Measurements from ENCODE around the gene NUFIP2. TPM values are rescaled to one million over a fixed set of nuclear protein-coding genes. Genes with fewer than 3 reads are reported as not detected.
A peak's percentile ranks its signal among the peaks of the same experiment; 100 is the strongest.

The NUFIP2 gene, protein sequence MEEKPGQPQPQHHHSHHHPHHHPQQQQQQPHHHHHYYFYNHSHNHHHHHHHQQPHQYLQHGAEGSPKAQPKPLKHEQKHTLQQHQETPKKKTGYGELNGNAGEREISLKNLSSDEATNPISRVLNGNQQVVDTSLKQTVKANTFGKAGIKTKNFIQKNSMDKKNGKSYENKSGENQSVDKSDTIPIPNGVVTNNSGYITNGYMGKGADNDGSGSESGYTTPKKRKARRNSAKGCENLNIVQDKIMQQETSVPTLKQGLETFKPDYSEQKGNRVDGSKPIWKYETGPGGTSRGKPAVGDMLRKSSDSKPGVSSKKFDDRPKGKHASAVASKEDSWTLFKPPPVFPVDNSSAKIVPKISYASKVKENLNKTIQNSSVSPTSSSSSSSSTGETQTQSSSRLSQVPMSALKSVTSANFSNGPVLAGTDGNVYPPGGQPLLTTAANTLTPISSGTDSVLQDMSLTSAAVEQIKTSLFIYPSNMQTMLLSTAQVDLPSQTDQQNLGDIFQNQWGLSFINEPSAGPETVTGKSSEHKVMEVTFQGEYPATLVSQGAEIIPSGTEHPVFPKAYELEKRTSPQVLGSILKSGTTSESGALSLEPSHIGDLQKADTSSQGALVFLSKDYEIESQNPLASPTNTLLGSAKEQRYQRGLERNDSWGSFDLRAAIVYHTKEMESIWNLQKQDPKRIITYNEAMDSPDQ
- 111 and 118 TPM in 2 replicates for total RNA-seq (2013; cell fraction: nucleolus; rRNA removed)
- total RNA-seq (2014; rRNA removed) (26.2 and 30.8 TPM in 2 replicates), total RNA-seq (2014; rRNA removed; fragmentation: Illumina TruSeq; extraction: Trizol) (32.1 and 32.3 TPM in 2 replicates), total RNA-seq (2021) (31.1 and 32.7 TPM in 2 replicates), polyA plus RNA-seq (2011; rRNA removed) (15.6 and 18.3 TPM in 2 replicates), polyA plus RNA-seq (2014; fragmentation: Illumina TruSeq; extraction: Trizol) (25.4 and 31.1 TPM in 2 replicates), polyA plus RNA-seq (2014; fragmentation: Nextera tagmentation; extraction: Ambion mirVana) (1 to 10 TPM; 4.3 to 5.2 TPM), polyA plus RNA-seq (2014; rRNA removed) (13.3 TPM in 2 replicates), polyA plus RNA-seq (2016; fragmentation: Nextera tagmentation; extraction: Ambion mirVana) (1 to 10 TPM; 3.7 to 5.1 TPM), polyA minus RNA-seq (2011; rRNA and poly(A)+ RNA removed) (12.8 and 17.3 TPM in 2 replicates), Bru-seq, nascent RNA (percentile 96 among the genes with signal in this experiment), BruChase-seq, experiment 1, labeled RNA remaining after a 6-hour chase (percentile 98 among the genes with signal in this experiment), BruChase-seq, experiment 2, labeled RNA remaining after a 2-hour chase (percentile 99 among the genes with signal in this experiment)
- 9.1 TPM for polyA plus RNA-seq (2011; ENCODE audit: low read depth)
- 8.7 and 13.4 TPM in 2 replicates for polyA plus RNA-seq (2011; cell fraction: cytosol; rRNA removed)
- 27.5 and 46.1 TPM in 2 replicates for polyA plus RNA-seq (2011; cell fraction: nucleus; rRNA removed)
- polyA plus RNA-seq (2012) = 14.4 and 15.8 TPM in 2 replicates
- 13.4 and 22.1 TPM in 2 replicates for polyA minus RNA-seq (2011; cell fraction: cytosol; rRNA and poly(A)+ RNA removed)
- polyA minus RNA-seq (2011; cell fraction: nucleus; rRNA and poly(A)+ RNA removed) = 29.7 and 51.9 TPM in 2 replicates
- long read RNA-seq, experiment 1, full-length matches to known transcripts = 2 of 4 reads
- long read RNA-seq, experiment 1, partial matches to known transcripts = 1 of 4 reads
- long read RNA-seq, experiment 1, other reads (novel, unspliced or antisense) = 1 of 4 reads
- long read RNA-seq, experiment 2, full-length matches to known transcripts = 1 of 36 reads
- long read RNA-seq, experiment 2, partial matches to known transcripts = 23 of 36 reads
- long read RNA-seq, experiment 2, other reads (novel, unspliced or antisense) = 12 of 36 reads

DNA sequence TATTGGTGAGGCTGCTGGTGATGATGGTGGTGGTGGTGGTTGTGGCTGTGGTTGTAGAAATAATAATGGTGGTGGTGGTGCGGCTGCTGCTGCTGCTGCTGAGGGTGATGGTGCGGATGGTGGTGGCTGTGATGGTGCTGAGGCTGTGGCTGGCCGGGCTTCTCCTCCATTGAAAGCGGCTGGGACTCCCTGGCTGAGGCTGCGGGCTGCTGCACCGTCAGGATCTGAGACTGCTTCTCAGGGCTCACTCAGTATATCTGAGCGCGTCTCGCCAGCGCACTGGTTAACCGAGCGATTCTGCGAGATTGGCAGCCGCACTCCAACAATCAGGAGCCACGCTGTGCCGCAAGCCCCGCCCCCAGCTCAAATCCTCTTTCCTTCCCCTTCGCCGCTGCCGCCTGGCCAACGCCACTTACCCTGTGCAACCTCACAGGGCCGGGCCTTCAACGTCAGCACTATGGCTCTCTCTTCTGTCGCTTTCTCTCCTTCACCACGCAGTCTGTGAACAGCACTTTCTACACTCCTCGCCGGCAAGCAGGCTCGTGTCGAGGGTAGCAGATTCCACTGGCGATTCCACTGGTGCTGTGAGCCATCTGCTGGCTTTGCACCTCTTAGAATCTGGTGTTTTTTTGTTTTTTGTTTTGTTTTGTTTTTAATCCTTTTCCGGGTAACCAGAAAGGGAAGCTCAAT lies at the start of gene NUFIP2:
Gene NUFIP2, minus strand, starts transcription at position 259 of the 690 bp plus-strand sequence. Its CDS starts 89 bp downstream, at position 170.
- Histone ChIP-seq H3K27ac (ENCODE audit: control insufficient read depth, insufficient read depth) (peak within 1 kb of the TSS; percentile 97), H3K36me3 (ENCODE audit: control insufficient read depth in 2 of 2, insufficient read depth in 2 of 2, low read length in 1 of 2) (peaks cover 0 to 3% of the 10 kb centered on the region in 2 experiments; a peak in 3 of 4 replicates), H3K27me3 (replicated peaks in 1 of 2; ENCODE audit: control insufficient read depth in 2 of 2, insufficient read depth in 2 of 2, low read length in 1 of 2) (no peaks in the 10 kb centered on the region), H4K20me1 (ENCODE audit: control insufficient read depth, insufficient read depth) (no peaks in the 10 kb centered on the region), H3K79me2 (ENCODE audit: control insufficient read depth, insufficient read depth, low read length) (peaks cover 49% of the 10 kb centered on the region), H2AFZ (ENCODE audit: control insufficient read depth, low read depth, low read length) (peak within 1 kb of the TSS; percentile 96), H3K9ac (ENCODE audit: control insufficient read depth, insufficient read depth, low read length) (peak within 1 kb of the TSS; percentile 87), H3K9me3 (replicated peaks; ENCODE audit: control insufficient read depth, insufficient read depth, low read length) (no peaks in the 10 kb centered on the region), H3K4me2 (ENCODE audit: control insufficient read depth, insufficient read depth) (peak within 1 kb of the TSS; percentile 93), H3K4me3 (peak within 1 kb of the TSS; percentile 89), H3K4me1 (ENCODE audit: control insufficient read depth, insufficient read depth, low read length) (peaks cover 2% of the 10 kb centered on the region; the same call in 1 of the 2 replicates)
- ATAC-seq = peak; percentile 94
- CTCF ChIA-PET = interaction anchor here (0.7 to 2.9 kb wide), 7 partner anchors 9 to 323 kb away, joined by 3 to 9 read pairs (median 4); no protein-coding TSS in a partner anchor
- RAD21 ChIA-PET (ENCODE audit: unreplicated experiment) = interaction anchor here (0.7 to 1.9 kb wide), 8 partner anchors 10 to 483 kb away, joined by 3 to 19 read pairs (median 5); no protein-coding TSS in a partner anchor
- BruUV-seq (replicated peaks) = no TSS peak
- peak; percentile 99 for FAIRE-seq
- POLR2A ChIA-PET = interaction anchor here (0.6 to 1.6 kb wide), 11 partner anchors 9 to 342 kb away, joined by 3 to 13 read pairs (median 7); partner anchors contain the start of genes PHF12 and TAOK1
- peak; percentile 95 for DNase-seq (ENCODE audit: low read depth, low spot score)
- WGBS (ENCODE audit: insufficient coverage, insufficient replicate concordance, low lambda C conversion rate, missing lambda C conversion rate) = under 1% methylated on average over 31 of the region's 31 CpGs
- intact Hi-C loops (cut with micrococcal nuclease; ENCODE audit: unreplicated experiment) (loop anchor here (5.0 kb wide), 1 partner anchor 342 kb away; the partner anchor contains the start of gene PHF12), in situ Hi-C loops (cut with MboI) (no loop called here)
- SMC1A ChIA-PET (ENCODE audit: uncharacterized antibody, unreplicated experiment) = interaction anchor here (0.6 to 1.1 kb wide), 3 partner anchors 36 to 832 kb away, joined by 3 read pairs; no protein-coding TSS in a partner anchor
- TF ChIP-seq TBL1XR1 (IDR thresholded peaks at IDR 0.05; ENCODE audit: low read depth, low read length) (0 out of 2 replicates have a peak, but pooled peaks have one; percentile 42), RUNX3 (IDR thresholded peaks at IDR 0.05; ENCODE audit: low read length) (peak; percentile 43; the same call in 1 of the 2 replicates), RFX5 (IDR thresholded peaks at IDR 0.05; ENCODE audit: low read depth, low read length) (peak; percentile 59; the same call in 1 of the 2 replicates), CHD4 (IDR thresholded peaks at IDR 0.05) (no peak), FOXM1 (IDR thresholded peaks at IDR 0.05; ENCODE audit: low read depth, low read length) (no peak), BCL11A (IDR thresholded peaks at IDR 0.05; ENCODE audit: low read depth, low read length) (no peak), ZNF384 (IDR thresholded peaks at IDR 0.05; ENCODE audit: borderline replicate concordance, low read depth, low read length) (no peak), BRCA1 (IDR thresholded peaks at IDR 0.05; ENCODE audit: low read depth, low read length) (no peak), HDAC6 (IDR thresholded peaks at IDR 0.05; ENCODE audit: unreplicated experiment) (peak; percentile 90)
- TF ChIP-seq, protein P1, sequence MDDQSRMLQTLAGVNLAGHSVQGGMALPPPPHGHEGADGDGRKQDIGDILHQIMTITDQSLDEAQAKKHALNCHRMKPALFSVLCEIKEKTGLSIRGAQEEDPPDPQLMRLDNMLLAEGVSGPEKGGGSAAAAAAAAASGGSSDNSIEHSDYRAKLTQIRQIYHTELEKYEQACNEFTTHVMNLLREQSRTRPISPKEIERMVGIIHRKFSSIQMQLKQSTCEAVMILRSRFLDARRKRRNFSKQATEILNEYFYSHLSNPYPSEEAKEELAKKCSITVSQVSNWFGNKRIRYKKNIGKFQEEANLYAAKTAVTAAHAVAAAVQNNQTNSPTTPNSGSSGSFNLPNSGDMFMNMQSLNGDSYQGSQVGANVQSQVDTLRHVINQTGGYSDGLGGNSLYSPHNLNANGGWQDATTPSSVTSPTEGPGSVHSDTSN (IDR thresholded peaks at IDR 0.05; ENCODE audit: insufficient replicate concordance, low read depth, low read length) = peak; percentile 97
- TF ChIP-seq, protein P2, sequence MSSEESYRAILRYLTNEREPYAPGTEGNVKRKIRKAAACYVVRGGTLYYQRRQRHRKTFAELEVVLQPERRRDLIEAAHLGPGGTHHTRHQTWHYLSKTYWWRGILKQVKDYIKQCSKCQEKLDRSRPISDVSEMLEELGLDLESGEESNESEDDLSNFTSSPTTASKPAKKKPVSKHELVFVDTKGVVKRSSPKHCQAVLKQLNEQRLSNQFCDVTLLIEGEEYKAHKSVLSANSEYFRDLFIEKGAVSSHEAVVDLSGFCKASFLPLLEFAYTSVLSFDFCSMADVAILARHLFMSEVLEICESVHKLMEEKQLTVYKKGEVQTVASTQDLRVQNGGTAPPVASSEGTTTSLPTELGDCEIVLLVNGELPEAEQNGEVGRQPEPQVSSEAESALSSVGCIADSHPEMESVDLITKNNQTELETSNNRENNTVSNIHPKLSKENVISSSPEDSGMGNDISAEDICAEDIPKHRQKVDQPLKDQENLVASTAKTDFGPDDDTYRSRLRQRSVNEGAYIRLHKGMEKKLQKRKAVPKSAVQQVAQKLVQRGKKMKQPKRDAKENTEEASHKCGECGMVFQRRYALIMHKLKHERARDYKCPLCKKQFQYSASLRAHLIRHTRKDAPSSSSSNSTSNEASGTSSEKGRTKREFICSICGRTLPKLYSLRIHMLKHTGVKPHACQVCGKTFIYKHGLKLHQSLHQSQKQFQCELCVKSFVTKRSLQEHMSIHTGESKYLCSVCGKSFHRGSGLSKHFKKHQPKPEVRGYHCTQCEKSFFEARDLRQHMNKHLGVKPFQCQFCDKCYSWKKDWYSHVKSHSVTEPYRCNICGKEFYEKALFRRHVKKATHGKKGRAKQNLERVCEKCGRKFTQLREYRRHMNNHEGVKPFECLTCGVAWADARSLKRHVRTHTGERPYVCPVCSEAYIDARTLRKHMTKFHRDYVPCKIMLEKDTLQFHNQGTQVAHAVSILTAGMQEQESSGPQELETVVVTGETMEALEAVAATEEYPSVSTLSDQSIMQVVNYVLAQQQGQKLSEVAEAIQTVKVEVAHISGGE (CRISPR knock-in tag; IDR thresholded peaks at IDR 0.05) = no peak
